ENCODE results near the gene UCN2.

Gene UCN2

DNA sequence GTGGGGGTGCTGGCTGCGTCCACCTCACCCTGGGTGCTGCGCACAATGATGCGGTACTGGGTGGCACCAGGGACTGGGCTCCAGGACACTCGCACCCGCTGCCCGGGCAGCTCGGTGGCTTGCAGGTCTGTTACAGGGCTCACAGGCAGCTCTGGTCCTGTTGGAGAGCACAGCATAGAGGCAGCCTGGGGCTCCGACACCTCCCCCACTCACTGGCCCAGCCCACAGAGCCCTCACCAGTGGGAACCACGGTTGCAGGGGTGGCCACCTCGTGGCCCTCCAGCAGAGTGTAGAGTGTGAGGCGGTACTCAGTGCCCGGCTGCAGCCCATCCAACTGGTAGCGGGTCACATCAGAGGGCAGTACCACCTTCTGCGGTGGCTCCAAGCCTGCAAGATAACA lies 27.9 kb upstream of the UCN2 start:
- DNase-seq (ENCODE audit: low read depth): no peak

DNA sequence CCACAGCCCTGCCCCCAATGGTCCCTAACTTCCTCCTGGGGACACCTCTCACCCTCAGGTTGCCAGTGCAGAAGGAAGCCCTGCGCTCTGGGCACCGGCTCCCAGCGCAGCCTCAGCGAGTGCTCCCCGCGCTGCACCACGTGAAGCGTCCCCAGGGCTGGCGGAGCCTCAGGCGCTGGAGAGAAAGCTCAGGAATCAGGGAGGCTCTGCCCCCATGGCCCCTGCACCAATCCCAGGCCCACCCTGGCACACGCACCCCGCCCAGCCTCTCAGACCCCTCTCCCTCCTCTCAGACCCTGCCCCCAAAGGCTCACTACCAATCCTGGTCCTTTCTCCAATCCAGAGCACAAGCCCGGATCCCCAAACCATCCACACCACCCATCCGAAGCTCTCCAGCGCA lies 24.6 kb upstream of the UCN2 start:
- no peak for DNase-seq (ENCODE audit: low read depth)

DNA sequence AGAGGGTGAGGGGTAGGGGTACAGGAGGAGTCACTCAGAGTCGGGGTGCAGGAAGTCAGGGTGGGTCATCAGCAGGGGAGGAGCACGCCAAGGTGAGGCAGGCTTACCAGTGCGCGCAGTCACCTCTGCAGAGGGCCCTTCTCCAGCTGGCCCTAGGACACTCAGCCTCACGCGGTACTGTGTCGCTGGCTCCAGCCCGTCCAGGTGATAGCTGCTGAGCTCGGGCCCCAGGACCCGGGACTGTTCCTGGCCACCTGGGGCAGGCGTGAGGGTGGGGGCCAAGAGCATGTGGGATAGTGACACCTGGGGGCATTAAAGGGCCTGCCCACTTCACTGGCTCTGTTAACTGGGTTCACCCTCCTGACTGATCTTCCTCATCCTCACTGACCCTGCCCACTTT lies 24.1 kb upstream of the UCN2 start:
- no peak for DNase-seq (ENCODE audit: low read depth)

DNA sequence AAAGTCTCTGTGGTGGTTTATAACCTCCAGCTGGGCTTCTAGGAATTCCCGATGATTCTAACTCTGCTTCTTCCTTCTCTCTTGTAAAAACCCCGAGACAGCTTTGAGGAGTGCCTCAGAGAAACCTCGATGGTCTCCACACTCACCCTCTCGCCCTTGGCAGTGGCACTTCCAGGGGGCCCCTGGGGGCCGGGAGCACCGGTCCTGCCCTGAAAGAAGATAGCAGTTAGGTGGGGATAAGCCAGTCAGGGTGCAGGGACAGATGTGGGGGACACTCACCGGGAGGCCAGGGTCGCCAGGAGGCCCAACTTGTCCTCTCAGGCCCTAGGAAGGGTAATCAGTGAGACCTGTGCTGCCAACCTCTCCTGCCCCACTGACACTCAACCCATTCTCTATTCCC lies 21.8 kb upstream of the UCN2 start:
- no peak for DNase-seq (ENCODE audit: low read depth)

DNA sequence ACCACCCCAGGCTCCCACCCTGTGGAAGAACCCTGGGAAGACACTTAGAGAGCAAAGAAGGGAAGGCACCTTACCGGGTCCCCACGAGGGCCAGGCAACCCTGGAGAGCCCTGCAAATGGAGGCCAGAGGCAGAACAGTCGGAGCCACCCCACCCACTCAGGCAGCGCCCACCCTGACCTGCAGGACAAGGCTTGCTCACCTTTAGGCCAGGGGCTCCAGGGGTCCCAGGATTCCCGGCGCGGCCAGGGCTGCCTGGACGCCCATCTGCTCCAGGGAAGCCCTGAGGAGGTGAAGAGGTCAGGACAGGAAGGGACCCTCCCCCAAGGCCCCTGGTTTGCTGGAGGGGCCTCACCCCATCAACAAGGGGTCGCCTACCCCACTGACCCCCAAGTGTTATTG lies 21.3 kb upstream of the UCN2 start:
- DNase-seq (ENCODE audit: low read depth): no peak

DNA sequence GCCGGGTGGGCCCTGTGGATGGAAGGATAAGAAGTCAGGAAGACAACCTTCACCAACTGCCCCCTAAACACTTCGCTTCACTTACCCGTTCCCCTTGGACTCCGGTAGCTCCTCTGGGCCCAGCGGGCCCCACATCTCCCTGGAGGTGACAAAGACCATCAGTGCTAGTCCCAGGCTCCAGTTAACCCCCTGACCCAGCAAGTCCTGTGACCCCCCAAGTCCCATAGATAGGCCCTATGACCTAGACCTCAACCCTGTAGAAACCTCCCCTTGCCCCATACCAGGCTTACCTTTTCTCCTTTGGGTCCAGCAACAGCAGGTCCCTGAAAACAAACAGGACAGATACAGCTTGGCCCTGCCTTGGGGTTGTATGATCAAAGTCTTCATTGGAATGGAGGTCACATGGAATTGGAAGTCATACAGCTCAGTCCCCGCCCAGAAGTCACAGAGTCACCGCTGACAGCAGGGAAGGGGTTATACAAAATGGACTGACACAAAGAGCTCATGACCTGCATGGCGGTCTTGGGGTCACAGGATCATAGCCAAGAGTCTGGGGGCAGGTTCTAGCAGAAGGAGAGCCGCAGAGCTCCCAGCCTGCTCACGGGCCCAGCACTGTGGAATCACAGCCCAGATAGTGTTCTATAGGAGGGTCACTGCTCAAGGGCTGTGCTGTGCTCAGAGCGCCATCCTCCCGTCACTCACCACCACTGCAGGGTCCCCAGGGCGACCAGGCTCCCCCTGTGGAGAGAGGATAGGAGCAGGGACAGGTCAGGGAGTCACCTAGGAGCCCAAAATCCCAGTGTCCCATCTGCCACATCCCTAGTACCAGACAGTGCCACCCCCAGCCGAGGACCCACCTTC lies 18.3 kb upstream of the UCN2 start:
- no peak for DNase-seq (ENCODE audit: low read depth)

DNA sequence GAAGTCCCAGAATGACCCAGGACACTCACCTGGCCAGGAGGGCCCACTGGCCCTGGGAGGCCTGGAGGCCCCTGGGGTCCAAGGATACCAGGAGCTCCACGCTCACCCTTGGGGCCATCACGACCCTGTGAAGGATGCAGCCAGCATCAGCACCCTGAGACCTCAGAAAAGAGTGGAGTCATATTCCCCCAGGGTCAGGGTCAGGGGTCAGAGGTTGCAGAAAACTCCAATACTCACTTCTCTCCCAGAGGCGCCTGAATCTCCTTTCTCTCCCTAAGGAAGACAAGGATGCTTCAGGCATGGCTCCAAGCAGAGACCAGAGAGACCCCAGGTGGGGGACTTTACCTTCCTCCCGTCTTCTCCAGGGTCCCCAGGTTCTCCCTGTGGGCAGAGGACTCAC lies 13.1 kb upstream of the UCN2 start:
- no peak for DNase-seq (ENCODE audit: low read depth)

DNA sequence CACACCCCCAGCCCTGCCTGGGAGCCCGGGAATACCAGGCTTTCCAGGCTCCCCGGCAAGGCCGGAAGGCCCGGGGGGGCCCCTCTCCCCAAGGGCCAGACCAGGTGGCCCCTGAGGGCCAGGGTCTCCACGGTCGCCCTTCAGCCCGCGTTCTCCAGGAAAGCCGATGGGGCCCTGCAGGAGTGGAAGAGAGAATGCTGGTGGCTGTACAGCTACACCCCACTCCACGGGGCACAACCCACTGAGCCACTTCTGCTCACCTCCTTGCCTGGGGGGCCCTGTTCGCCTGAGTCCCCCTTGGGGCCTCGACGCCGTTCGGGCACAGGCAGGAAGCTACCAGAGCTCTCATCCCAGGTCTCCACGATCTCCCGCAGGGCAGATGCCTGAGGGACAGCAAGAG lies 11.8 kb upstream of the UCN2 start:
- no peak for DNase-seq (ENCODE audit: low read depth)

DNA sequence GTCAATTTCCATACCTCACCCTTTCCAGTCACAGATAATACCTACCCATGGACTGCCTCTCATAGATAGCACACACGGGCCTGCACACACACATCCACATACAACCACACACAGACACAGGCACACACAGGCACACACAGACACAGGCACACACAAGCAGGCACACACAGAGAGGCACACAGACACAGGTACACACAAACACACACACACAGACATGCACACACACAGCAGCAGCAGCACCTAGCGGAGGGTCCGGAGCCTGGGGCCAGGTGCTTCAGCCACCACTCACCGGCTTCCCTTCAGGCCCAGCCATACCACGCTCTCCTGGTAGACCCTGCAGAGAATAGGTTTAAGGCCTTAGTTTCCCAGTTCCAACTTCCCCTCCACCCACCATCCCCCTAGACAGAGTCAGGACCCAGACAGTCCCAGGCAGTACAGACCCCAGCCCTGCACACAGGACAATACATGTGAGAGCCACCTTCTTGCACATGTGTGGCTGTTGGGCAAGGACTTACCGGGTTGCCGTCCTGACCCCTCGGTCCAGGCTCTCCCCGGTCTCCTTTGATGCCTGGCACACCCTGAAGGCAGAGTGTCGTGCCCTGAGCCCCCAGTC lies 10.5 kb upstream of the UCN2 start:
- DNase-seq (ENCODE audit: low read depth): no peak

DNA sequence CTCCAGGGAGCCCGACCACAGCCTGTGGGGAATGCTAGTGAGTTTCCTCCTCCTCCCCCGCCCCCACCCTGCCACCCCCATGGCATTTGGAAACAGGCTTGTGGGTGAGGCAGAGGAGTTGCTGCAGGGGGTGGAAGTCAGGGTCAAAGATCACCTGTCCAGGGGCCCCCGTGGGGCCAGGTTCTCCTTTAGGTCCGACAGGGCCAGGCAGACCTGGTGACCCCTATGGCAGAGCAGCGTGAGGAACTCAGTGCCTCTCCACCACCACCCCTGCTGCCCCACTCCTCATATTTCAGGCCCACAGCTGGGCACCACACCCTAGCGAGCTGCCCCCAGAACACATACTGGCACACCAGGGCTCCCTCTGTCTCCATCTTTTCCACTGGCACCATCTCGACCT lies 8.9 kb upstream of the UCN2 start:
- DNase-seq (ENCODE audit: low read depth): no peak

DNA sequence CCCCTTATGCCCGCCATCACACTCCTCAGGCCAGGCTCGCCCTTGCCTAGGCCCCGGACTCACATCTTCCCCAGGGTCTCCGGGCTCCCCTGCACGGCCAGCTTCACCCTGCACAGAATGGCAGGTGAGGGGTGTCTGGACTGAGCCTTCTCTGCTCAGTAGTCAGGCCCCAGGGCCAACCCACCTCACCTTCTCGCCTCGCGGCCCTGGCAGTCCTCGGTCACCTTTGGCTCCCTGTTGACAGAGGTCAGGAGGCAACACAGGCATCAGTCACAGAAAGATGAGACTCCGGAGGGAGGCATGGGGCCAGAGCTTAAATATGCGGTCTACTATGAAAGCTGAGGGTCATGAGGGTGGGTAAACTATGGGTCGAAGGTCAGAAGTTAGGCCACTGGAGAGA lies 8.4 kb upstream of the UCN2 start:
- DNase-seq (ENCODE audit: low read depth): no peak

DNA sequence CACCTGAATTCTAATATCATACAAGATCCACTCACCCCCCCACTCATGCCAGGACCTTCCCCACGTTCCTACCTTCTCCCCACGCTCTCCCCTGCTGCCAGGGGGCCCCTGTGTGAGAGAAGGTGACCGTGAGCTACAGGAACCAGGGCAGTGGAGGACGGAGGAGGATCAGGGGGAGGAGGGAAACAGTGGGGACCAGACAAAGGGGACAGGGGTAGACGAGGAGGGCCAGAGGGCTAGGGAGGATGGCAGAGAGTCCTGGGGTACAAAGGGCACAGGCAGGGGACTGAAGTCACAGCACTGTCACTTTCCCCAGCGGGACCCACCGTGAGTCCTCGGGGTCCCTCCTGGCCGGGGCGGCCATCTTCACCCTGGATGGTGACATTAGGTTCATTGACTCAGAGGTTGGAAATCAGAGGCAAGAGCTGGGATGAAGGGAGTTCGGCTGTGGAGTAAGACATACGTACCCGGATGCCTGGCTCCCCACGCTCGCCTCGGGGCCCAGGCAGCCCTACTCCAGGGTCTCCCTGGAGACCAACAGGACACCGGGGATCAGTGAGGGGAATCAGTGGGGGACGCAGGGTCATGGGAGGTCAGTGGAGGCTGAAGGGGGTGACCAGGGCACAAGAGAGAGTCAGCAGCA lies 6.3 kb upstream of the UCN2 start:
- DNase-seq (ENCODE audit: low read depth): no peak

DNA sequence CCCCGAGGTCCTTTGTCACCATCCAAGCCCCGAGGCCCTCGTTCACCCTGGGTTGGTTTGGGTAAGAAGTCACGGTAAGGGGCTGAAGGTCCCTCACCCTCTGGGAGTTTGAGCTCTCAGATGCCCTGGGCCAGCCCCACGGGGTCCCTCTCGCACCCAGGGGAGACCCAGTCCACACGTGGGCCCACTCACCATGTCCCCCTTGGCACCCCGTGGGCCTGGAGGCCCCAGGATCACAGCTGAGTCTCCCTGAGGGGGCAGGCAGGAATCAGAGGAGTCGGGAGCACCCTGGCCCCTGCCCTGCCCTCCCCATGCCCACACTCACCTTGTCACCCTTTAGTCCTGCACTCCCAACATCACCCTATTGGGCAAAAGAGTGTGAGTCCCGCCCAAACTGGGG lies 5.8 kb upstream of the UCN2 start:
- DNase-seq (ENCODE audit: low read depth): no peak

DNA sequence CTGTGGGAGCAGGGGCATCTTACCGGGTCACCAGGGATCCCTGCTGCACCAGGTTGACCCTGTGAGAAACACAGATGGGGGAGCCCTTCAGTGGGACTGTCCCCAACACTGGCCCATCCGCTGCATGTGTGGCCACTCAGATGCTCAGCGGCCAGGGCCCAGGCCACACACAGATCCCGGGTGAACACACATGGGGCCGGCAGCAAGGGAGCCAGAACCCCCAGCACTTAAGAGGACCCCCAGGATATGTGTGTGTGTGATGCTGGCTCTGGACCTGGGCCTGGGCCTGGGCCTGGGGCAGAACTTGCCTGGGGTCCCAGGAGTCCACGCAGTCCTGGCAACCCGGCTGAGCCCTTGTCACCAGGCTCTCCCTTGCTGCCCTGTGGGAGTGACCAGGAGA lies 4.9 kb upstream of the UCN2 start:
- no peak for DNase-seq (ENCODE audit: low read depth)

DNA sequence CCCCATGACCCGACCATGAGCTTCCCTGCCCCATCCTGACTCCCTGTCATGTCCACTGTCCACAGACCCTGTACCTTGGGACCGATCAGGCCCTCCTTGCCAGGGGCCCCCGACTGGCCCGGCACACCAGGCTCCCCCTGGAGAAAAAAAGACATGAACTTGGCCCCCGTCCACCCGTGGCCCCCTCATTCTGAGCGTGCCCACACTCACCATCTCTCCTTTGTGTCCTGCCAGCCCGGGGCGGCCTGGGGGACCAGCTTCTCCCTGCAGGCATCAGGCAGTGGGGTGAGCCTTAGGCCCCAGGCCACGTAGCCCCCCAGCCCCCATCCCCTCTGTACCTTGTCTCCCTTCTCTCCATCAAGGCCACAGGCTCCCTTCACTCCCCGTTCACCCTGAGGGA lies 3.9 kb upstream of the UCN2 start:
- DNase-seq (ENCODE audit: low read depth): no peak

DNA sequence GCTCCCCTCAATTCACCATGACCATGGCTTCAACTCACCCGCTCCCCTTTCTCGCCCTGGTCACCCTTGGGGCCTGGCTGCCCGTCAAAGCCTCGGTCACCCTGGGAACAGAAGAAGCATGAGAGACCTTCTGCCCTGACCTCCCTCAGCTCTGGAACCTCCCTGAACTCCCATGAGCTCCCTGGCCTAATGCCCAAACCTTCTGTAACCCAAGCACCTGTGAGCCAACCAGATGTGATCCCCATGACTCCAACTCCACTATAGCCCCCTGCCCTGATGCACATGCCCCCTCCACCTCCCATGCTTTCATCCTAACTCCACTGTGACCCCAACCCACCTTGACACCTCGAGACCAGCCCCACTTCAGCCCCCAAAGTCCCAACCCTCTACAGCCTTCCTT lies 3.5 kb upstream of the UCN2 start:
- no peak for DNase-seq (ENCODE audit: low read depth)

DNA sequence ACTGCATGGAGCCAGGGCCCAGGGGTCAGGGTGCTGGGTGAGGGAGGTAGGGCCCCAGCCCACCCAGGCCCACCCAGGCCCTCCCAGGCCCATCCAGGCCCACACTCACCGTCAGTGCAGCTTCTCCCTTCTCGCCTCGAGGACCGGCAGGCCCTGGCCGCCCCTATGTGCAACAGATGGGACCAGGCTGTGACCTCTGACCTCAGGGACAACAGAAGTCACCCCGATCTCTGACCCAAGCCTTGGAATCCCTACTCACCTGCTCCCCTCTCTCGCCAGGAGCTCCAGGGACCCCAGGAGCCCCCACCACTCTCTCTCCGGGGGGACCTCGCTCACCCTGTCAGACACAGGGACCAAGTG lies 2.8 kb upstream of the UCN2 start:
- DNase-seq (ENCODE audit: low read depth): no peak

DNA sequence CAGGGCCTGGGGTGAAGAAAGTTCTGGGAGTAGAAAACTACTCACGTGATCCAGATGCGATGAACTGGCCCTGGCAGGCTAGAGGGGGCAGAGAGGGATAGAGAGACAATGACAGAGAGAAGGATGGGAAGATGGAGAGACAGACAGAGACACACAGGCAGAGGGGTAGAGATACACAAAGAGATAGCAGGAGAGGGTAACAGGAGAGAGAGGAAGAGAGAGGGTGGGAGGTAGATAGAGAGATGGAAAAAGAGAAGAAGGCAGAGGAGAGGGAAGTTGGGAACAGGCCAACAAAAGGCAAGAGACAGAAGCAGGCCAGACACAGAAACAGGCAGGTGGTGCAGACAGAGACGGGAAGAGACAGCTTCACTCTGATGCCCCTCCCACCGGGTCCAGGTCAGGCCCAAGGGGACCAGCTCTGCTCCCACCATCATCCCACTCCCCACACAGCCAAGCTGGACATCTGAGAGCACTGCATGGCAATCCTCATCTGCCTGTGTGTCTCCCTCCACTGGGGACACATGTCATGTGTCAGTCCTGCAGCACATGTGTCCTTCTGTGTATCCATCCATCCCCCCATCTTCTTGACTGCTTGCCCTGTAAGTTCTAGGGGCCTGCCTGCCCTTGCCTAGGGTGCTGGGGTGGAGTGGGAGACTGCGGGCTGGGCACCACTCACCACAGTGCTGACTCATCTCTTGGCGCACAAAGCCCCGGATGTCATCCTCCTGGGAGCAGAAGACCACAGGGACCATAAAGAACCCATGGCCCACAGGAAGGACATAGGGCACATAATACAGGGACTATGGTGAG lies 2.2 kb upstream of the UCN2 start:
- DNase-seq (ENCODE audit: low read depth): no peak

DNA sequence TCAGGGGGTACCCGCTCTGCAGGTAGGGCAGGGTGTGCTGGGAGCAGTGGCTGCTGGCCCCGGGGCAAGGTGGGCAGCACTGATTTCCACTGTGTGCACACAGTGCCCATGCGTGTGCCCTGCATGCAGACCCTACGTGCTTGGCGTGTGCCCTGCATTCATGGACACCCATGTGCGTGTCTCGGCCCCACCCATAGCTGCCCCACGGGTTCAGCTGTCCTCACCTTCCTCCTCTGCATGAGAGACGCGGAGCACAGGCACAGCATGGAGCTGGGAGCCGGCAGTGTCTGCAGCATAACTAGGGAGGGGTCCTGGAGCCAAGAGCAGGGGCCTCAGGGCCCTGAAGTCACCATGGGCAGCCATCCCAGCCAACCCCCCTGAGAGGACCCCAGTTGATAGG lies 1.6 kb upstream of the UCN2 start:
- no peak for DNase-seq (ENCODE audit: low read depth)

DNA sequence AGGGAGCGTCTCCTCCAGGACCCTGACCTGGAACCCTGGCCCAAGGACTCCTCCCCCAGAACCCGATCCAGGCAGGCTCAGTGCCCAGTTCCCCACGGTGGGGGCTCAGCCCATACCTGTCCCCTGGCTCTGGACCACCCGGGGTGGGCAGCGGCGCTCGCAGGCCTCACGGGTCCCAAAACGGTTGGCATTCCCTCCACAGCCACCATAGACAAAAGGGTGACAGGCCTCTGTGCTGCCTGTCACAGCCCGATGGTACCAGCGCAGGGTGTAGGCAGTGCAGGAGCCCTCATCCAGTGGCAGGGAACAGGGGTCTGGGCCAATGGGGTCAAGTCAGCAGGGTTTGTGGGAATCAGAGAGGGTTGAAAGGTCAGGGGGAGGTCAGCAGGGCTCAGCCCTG lies 1.1 kb upstream of the UCN2 start:
- no peak for DNase-seq (ENCODE audit: low read depth)

DNA sequence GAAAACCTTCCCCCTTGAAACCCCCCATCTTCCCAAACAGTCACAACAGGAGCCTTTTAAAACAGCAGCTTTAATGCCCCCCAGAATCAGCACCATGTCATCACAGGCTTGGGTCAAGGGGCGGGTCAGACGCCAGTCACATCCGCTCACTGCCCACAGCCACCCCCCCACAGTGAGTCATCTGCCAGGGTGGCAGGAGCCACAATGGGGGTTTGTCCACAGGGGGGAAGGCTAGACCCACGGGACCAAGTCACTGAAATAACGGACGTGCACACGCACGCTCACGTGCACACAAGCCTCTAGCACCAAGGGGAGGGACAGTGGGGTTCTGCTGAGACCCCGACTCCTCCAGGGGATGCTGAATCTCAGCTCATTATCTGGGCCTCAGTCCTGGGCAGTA lies 441 bp upstream of the UCN2 start:
- DNase-seq (ENCODE audit: low read depth): no peak

DNA sequence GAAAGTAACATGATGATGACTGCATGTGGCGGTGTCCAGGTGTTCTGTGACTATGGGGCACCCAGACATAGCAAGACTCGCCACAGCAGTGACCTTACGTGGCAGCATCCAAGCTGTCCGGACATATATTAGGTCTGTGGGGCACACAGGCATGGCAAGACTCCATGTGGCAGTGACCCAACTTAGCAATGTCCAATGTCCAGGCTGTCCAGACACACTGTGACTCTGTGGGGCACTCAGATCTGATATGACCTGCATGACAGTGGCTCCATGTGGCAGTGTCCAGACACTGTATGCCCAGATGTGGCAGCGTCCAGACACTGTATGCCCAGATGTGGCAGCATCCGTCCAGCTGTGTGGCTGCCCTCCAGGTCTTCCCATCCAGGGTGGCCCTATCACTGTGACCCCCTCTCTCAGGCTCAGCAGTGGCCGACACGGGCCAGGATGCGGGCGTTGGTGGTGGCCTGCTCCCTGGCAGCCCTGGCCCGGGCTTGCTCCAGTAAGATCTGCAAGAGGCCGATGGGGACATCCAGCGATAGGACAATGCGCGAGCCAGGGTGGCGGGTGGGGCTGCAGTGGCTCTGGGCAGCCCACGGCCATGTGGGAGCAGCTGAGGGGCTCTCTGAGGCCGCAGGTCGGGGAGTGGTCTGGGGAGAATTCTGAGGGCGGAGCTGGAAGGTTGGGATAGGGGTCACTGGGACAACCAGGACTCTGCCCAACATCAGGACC lies 1.1 kb downstream of the UCN2 start:
- DNase-seq (ENCODE audit: low read depth): no peak

All from non-pigmented ciliary epithelial cell (primary cell).